ENCODE results near the gene ITPKA. TPM values are rescaled to one million over a fixed set of nuclear protein-coding genes. Genes with fewer than 3 reads are reported as not detected.
A peak's percentile ranks its signal among the peaks of the same experiment; 100 is the strongest.
"Not testable (repeated sequence)": the region's sequence is repeated elsewhere in the genome, so short reads cannot be mapped to it uniquely, and the experiment has no call there.

Gene ITPKA
- total RNA-seq, 4 donors from 2014 or later: 28.9 to 95.6 (median 93.9) TPM

DNA sequence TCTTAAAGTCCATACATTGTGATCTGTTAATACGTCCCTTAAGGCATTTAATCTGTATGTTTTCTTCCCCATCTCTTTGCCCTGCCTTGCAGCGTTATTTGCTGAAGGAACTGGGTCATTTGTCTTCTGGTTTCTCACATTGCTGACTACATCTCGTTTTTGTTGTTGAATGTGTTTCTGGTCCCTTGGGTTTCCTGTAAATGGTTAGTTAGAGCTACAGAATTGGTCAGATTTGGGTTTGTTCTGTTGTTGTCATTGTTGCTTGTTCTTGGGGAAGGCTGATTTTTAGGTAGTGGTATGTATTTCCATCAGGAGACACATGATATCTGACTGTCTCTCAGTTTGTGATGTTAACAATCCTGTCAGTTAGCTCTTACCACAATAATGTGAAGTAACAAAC lies 27.0 kb upstream of the ITPKA start:
- no peaks in the 10 kb centered on the region for H3K27me3 ChIP-seq
- H3K9me3 ChIP-seq: no peaks in the 10 kb centered on the region
- no peaks in the 10 kb centered on the region for H3K4me1 ChIP-seq
- H3K27ac ChIP-seq: no peak overlapping the region
- no peak overlapping the region for H3K4me3 ChIP-seq
- DNase-seq: no peak
- H3K36me3 ChIP-seq: peaks cover 0 to 72% (median 0%) of the 10 kb centered on the region in 3 donors
- no peak for TF ChIP-seq POLR2A (IDR thresholded peaks at IDR 0.05)
- TF ChIP-seq CTCF (IDR thresholded peaks at IDR 0.05): no peak

DNA sequence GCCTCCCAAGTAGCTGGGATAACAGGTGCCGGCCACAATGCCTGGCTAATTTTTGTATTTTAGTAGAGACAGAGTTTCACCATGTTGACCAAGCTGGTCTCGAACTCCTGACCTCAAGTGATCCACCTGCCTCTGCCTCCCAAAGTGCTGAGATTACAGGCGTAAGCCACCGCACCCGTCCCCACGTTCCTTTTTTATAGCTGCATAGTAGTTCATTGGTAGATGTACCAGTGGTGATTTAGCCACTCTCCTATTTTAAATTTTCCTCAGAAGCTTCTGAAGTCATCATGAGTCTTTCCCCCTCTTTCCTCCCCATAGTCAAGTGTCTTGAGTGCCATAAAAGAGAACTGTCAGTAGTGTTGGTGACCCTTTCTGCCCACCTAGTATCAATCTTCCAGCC lies 24.0 kb upstream of the ITPKA start:
- peaks cover 0 to 83% (median 0%) of the 10 kb centered on the region in 3 donors for H3K36me3 ChIP-seq
- H3K27me3 ChIP-seq, H3K27ac ChIP-seq, DNase-seq, H3K4me3 ChIP-seq, H3K9me3 ChIP-seq, H3K4me1 ChIP-seq: not testable (repeated sequence)

DNA sequence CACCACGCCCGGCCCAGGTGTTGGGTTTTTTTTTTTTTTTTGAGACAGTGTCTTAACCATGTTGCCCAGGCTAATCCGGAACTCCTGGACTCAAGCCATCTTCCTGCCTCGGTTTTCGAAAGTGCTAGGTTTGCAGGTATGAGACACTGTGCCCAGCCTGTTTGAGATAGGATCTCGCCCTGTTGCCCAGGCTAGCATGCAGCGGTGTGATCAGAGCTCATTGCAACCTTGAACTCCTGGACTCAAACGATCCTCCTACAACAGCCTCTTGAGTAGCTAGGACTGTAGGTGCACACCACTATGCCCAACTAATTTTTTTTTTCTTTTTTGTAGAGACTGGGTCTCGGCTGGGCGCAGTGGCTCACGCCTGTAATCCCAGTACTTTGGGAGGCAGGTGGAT lies 20.3 kb upstream of the ITPKA start:
- H3K4me3 ChIP-seq: no peak overlapping the region
- peaks cover 0 to 95% (median 2%) of the 10 kb centered on the region in 3 donors for H3K36me3 ChIP-seq
- H3K27ac ChIP-seq: peak overlapping the region in 1 of 4 donors; percentile 33
- H3K9me3 ChIP-seq: no peaks in the 10 kb centered on the region
- DNase-seq: peak in 1 of 3 donors; percentile 65
- TF ChIP-seq POLR2A (IDR thresholded peaks at IDR 0.05) (no peak), CTCF (IDR thresholded peaks at IDR 0.05) (no peak)
- peaks cover 0 to 6% (median 1%) of the 10 kb centered on the region in 4 donors for H3K4me1 ChIP-seq
- H3K27me3 ChIP-seq: no peaks in the 10 kb centered on the region

GRCh38 chr15:41474436-41474835 lies 19.2 kb upstream of the ITPKA start:
- no peak for DNase-seq
- Histone ChIP-seq H3K4me1 (peaks cover 0 to 6% (median 1%) of the 10 kb centered on the region in 4 donors), H3K27ac (peak overlapping the region in 3 of 4 donors; percentile 20 to 69 (median 33)), H3K9me3 (no peaks in the 10 kb centered on the region), H3K27me3 (no peaks in the 10 kb centered on the region), H3K4me3 (no peak overlapping the region), H3K36me3 (peaks cover 0 to 97% (median 2%) of the 10 kb centered on the region in 3 donors)
- TF ChIP-seq POLR2A (IDR thresholded peaks at IDR 0.05) (no peak), CTCF (IDR thresholded peaks at IDR 0.05) (peak in 1 of 6 experiments; percentile 16)

DNA sequence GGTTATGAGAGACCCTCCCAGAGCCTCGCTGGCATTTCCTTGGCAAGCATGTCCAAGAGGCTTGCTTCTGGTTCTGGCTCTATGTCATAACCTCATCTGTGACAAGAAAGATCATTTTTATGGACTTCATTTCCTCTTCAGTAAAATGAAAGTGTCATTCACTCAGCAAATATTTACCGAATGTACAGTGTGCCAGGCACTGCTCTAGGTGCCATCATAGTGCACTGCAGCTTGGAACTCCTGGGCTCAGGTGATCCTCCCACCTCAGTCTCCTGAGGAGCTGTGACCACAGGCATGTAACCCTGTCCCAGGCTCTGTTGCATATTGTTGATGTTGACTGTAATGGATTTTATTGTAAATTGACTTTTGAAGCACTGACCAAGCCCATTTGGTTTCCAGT lies 18.7 kb upstream of the ITPKA start:
- H3K36me3 ChIP-seq: peaks cover 0 to 96% (median 2%) of the 10 kb centered on the region in 3 donors

More for the DNA sequence above, 18.7 kb upstream of the ITPKA start:
- no peaks in the 10 kb centered on the region for H3K9me3 ChIP-seq
- H3K4me1 ChIP-seq: peaks cover 0 to 6% (median 1%) of the 10 kb centered on the region in 4 donors
- no peaks in the 10 kb centered on the region for H3K27me3 ChIP-seq
- peak in 1 of 6 experiments; percentile 2 for TF ChIP-seq CTCF (IDR thresholded peaks at IDR 0.05)
- no peak for TF ChIP-seq POLR2A (IDR thresholded peaks at IDR 0.05)
- H3K27ac ChIP-seq: peak overlapping the region in 3 of 4 donors; percentile 20 to 69 (median 33)
- DNase-seq: no peak
- H3K4me3 ChIP-seq: no peak overlapping the region

Data from Peyer's patch (tissue), 4 donors.